ENCODE measurements around the gene MTHFD1L. TPM values are rescaled to one million over a fixed set of nuclear protein-coding genes. Genes with fewer than 3 reads are reported as not detected.
"Not testable (repeated sequence)": the region's sequence is repeated elsewhere in the genome, so short reads cannot be mapped to it uniquely, and the experiment has no call there.

The MTHFD1L gene
- total and polyA plus RNA-seq, 3 experiments from 2014 or later = 5.8 to 108 (median 102) TPM

- H3K36me3 Mint-ChIP-seq; CTCF ChIA-PET; H3K36me3 ChIP-seq (ENCODE audit: insufficient read depth, low read length): not testable (repeated sequence)
These were observed 175.5 kb downstream of the MTHFD1L start for GRCh38 chr6:151040888-151041521.

GRCh38 chr6:151041686-151042085, 176.2 kb downstream of the MTHFD1L start:
- Mint-ChIP-seq H3K36me3 (peaks cover 3 to 9% (median 7%) of the 10 kb centered on the region in 3 donors), H3K4me1 (no peaks in the 10 kb centered on the region), H3K27ac (no peak overlapping the region), H3K27me3 (peaks cover 0 to 1% of the 10 kb centered on the region in 2 donors), H3K9me3 (no peaks in the 10 kb centered on the region), H3K4me3 (no peak overlapping the region)
- H3K27ac ChIP-seq (ENCODE audit: low read depth, low read length) = peak overlapping the region; percentile 51
- ChIA-PET POLR2A (no interaction called here), CTCF (no interaction called here)
- no peak for DNase-seq
- H3K36me3 ChIP-seq (ENCODE audit: insufficient read depth, low read length) = no peaks in the 10 kb centered on the region
- H3K4me1 ChIP-seq (ENCODE audit: insufficient read depth, low read length) = no peaks in the 10 kb centered on the region
- no peaks in the 10 kb centered on the region for H3K9me3 ChIP-seq (ENCODE audit: low read length)
- no peaks in the 10 kb centered on the region for H3K27me3 ChIP-seq (ENCODE audit: insufficient read depth, low read length, poor library complexity, severe bottlenecking)
- H3K4me3 ChIP-seq (ENCODE audit: low read length) = no peak overlapping the region

More at GRCh38 chr6:151040888-151041521, 175.5 kb downstream of the MTHFD1L start:
- H3K27me3 Mint-ChIP-seq; H3K4me3 Mint-ChIP-seq; H3K27ac Mint-ChIP-seq; POLR2A ChIA-PET; H3K4me3 ChIP-seq (ENCODE audit: low read length); H3K9me3 ChIP-seq (ENCODE audit: low read length); DNase-seq; H3K4me1 Mint-ChIP-seq; H3K4me1 ChIP-seq (ENCODE audit: insufficient read depth, low read length); H3K9me3 Mint-ChIP-seq; H3K27me3 ChIP-seq (ENCODE audit: insufficient read depth, low read length, poor library complexity, severe bottlenecking): not testable (repeated sequence)
- H3K27ac ChIP-seq (ENCODE audit: low read depth, low read length) = peak overlapping the region; percentile 51

- H3K27me3 ChIP-seq (ENCODE audit: insufficient read depth, low read length, poor library complexity, severe bottlenecking); H3K4me1 Mint-ChIP-seq; H3K36me3 ChIP-seq (ENCODE audit: insufficient read depth, low read length); CTCF ChIA-PET; H3K9me3 Mint-ChIP-seq; H3K27ac ChIP-seq (ENCODE audit: low read depth, low read length); H3K9me3 ChIP-seq (ENCODE audit: low read length); DNase-seq; POLR2A ChIA-PET; H3K4me1 ChIP-seq (ENCODE audit: insufficient read depth, low read length); H3K4me3 ChIP-seq (ENCODE audit: low read length); H3K27me3 Mint-ChIP-seq; H3K27ac Mint-ChIP-seq; H3K4me3 Mint-ChIP-seq: not testable (repeated sequence)
- peaks cover 0 to 17% (median 10%) of the 10 kb centered on the region in 3 donors for H3K36me3 Mint-ChIP-seq
These were observed 177.4 kb downstream of the MTHFD1L start for GRCh38 chr6:151042911-151043330.

- ChIA-PET POLR2A (no interaction called here), CTCF (no interaction called here)
- DNase-seq = no peak
- Histone ChIP-seq H3K36me3 (ENCODE audit: insufficient read depth, low read length) (no peaks in the 10 kb centered on the region), H3K27me3 (ENCODE audit: insufficient read depth, low read length, poor library complexity, severe bottlenecking) (no peaks in the 10 kb centered on the region), H3K9me3 (ENCODE audit: low read length) (no peaks in the 10 kb centered on the region), H3K4me3 (ENCODE audit: low read length) (no peak overlapping the region), H3K4me1 (ENCODE audit: insufficient read depth, low read length) (no peaks in the 10 kb centered on the region), H3K27ac (ENCODE audit: low read depth, low read length) (no peak overlapping the region)
- Mint-ChIP-seq H3K27me3 (no peaks in the 10 kb centered on the region), H3K27ac (no peak overlapping the region), H3K9me3 (peaks cover 0 to 5% (median 0%) of the 10 kb centered on the region in 5 donors), H3K4me1 (no peaks in the 10 kb centered on the region), H3K36me3 (peaks cover 0 to 22% (median 12%) of the 10 kb centered on the region in 3 donors), H3K4me3 (no peak overlapping the region)
These were observed 178.4 kb downstream of the MTHFD1L start for GRCh38 chr6:151043944-151044343.

GRCh38 chr6:151044465-151045441, 179.3 kb downstream of the MTHFD1L start:
- no peak for DNase-seq
- Histone ChIP-seq H3K36me3 (ENCODE audit: insufficient read depth, low read length) (no peaks in the 10 kb centered on the region), H3K9me3 (ENCODE audit: low read length) (no peaks in the 10 kb centered on the region), H3K27me3 (ENCODE audit: insufficient read depth, low read length, poor library complexity, severe bottlenecking) (no peaks in the 10 kb centered on the region), H3K4me3 (ENCODE audit: low read length) (no peak overlapping the region), H3K4me1 (ENCODE audit: insufficient read depth, low read length) (no peaks in the 10 kb centered on the region), H3K27ac (ENCODE audit: low read depth, low read length) (no peak overlapping the region)
- H3K36me3 Mint-ChIP-seq = peaks cover 0 to 22% (median 12%) of the 10 kb centered on the region in 3 donors
- H3K4me1 Mint-ChIP-seq = no peaks in the 10 kb centered on the region
- POLR2A ChIA-PET = no interaction called here
- peaks cover 0 to 5% (median 0%) of the 10 kb centered on the region in 5 donors for H3K9me3 Mint-ChIP-seq
- H3K27me3 Mint-ChIP-seq = no peaks in the 10 kb centered on the region
- no peak overlapping the region for H3K27ac Mint-ChIP-seq
- H3K4me3 Mint-ChIP-seq = no peak overlapping the region
- CTCF ChIA-PET = interaction anchor here (1.0 kb wide), 1 partner anchor 280 kb away, joined by 3 read pairs; no protein-coding TSS in a partner anchor

GRCh38 chr6:151045511-151046222, 180.2 kb downstream of the MTHFD1L start:
- H3K4me1 ChIP-seq (ENCODE audit: insufficient read depth, low read length); H3K9me3 ChIP-seq (ENCODE audit: low read length); H3K27ac ChIP-seq (ENCODE audit: low read depth, low read length); H3K9me3 Mint-ChIP-seq; H3K27me3 ChIP-seq (ENCODE audit: insufficient read depth, low read length, poor library complexity, severe bottlenecking); H3K4me1 Mint-ChIP-seq; H3K36me3 ChIP-seq (ENCODE audit: insufficient read depth, low read length); H3K4me3 ChIP-seq (ENCODE audit: low read length); H3K27ac Mint-ChIP-seq; DNase-seq; H3K4me3 Mint-ChIP-seq; H3K27me3 Mint-ChIP-seq; POLR2A ChIA-PET: not testable (repeated sequence)
- CTCF ChIA-PET = interaction anchor here (1.0 kb wide), 1 partner anchor 279 kb away, joined by 3 read pairs; no protein-coding TSS in a partner anchor
- H3K36me3 Mint-ChIP-seq = peaks cover 0 to 22% (median 11%) of the 10 kb centered on the region in 3 donors

GRCh38 chr6:151051164-151051563, 185.7 kb downstream of the MTHFD1L start:
- no peak overlapping the region for H3K27ac Mint-ChIP-seq
- DNase-seq = no peak
- Histone ChIP-seq H3K27me3 (ENCODE audit: insufficient read depth, low read length, poor library complexity, severe bottlenecking) (no peaks in the 10 kb centered on the region), H3K4me1 (ENCODE audit: insufficient read depth, low read length) (no peaks in the 10 kb centered on the region), H3K9me3 (ENCODE audit: low read length) (no peaks in the 10 kb centered on the region), H3K27ac (ENCODE audit: low read depth, low read length) (no peak overlapping the region), H3K36me3 (ENCODE audit: insufficient read depth, low read length) (no peaks in the 10 kb centered on the region), H3K4me3 (ENCODE audit: low read length) (no peak overlapping the region)
- H3K27me3 Mint-ChIP-seq = no peaks in the 10 kb centered on the region
- CTCF ChIA-PET = no interaction called here
- H3K9me3 Mint-ChIP-seq = peaks cover 0 to 5% (median 0%) of the 10 kb centered on the region in 5 donors
- no peaks in the 10 kb centered on the region for H3K4me1 Mint-ChIP-seq
- POLR2A ChIA-PET = no interaction called here
- peaks cover 0 to 13% (median 8%) of the 10 kb centered on the region in 3 donors for H3K36me3 Mint-ChIP-seq
- no peak overlapping the region for H3K4me3 Mint-ChIP-seq

Measured in CD8-positive, alpha-beta memory T cell (primary cell).